ENCODE data around the gene ARPC4. TPM values are rescaled to one million over a fixed set of nuclear protein-coding genes. Genes with fewer than 3 reads are reported as not detected.
"Not testable (repeated sequence)": the region's sequence is repeated elsewhere in the genome, so short reads cannot be mapped to it uniquely, and the experiment has no call there.

The ARPC4 gene
- total RNA-seq, 2 donors from 2014 or later = 215 to 222 TPM

GRCh38 chr3:9769012-9769411, 23.9 kb upstream of the ARPC4 start:
- DNase-seq (no peak), ATAC-seq (no peak)
- intact Hi-C loops (cut with DNase I, micrococcal nuclease) = no loop called here

- DNase-seq (peak; percentile 77 to 87), ATAC-seq (peak; percentile 93)
- intact Hi-C loops (cut with DNase I, micrococcal nuclease) = no loop called here
Observed at GRCh38 chr3:9769426-9770275, 23.2 kb upstream of the ARPC4 start, which contains the start of gene CAMK1. CAMK1 (minus strand) TSS chr3:9769947; CDS start chr3:9767749, 2,198 bp downstream.

GRCh38 chr3:9770276-9770812, 22.5 kb upstream of the ARPC4 start:
- ATAC-seq = peak; percentile 37
- DNase-seq = peak; percentile 85 to 86
- intact Hi-C loops (cut with DNase I, micrococcal nuclease) = no loop called here

- intact Hi-C loops (cut with DNase I, micrococcal nuclease); DNase-seq; ATAC-seq: not testable (repeated sequence)
Observed at GRCh38 chr3:9771007-9771406, 21.9 kb upstream of the ARPC4 start.

- DNase-seq (no peak), ATAC-seq (no peak)
- intact Hi-C loops (cut with DNase I, micrococcal nuclease) = no loop called here
Observed at GRCh38 chr3:9776896-9777693, 15.8 kb upstream of the ARPC4 start.

- DNase-seq (no peak), ATAC-seq (no peak)
- intact Hi-C loops (cut with DNase I, micrococcal nuclease) = no loop called here
Observed at GRCh38 chr3:9777694-9778021, 15.2 kb upstream of the ARPC4 start.

GRCh38 chr3:9778143-9779074, 14.5 kb upstream of the ARPC4 start:
- DNase-seq (no peak), ATAC-seq (peak; percentile 84)
- intact Hi-C loops (cut with DNase I, micrococcal nuclease) = no loop called here

- intact Hi-C loops (cut with DNase I, micrococcal nuclease) = no loop called here
- ATAC-seq (no peak), DNase-seq (no peak)
Observed at GRCh38 chr3:9779075-9779593, 13.7 kb upstream of the ARPC4 start.

- DNase-seq = peak in 1 of 2 donors; percentile 28
- ATAC-seq = peak; percentile 24
- intact Hi-C loops (cut with DNase I, micrococcal nuclease) = no loop called here
Observed at GRCh38 chr3:9779721-9780457, 13.0 kb upstream of the ARPC4 start.

GRCh38 chr3:9780458-9780812, 12.4 kb upstream of the ARPC4 start:
- ATAC-seq (no peak), DNase-seq (no peak)
- intact Hi-C loops (cut with DNase I, micrococcal nuclease) = no loop called here

GRCh38 chr3:9780910-9781309, 12.0 kb upstream of the ARPC4 start:
- DNase-seq (no peak), ATAC-seq (no peak)
- intact Hi-C loops (cut with DNase I, micrococcal nuclease) = no loop called here

- intact Hi-C loops (cut with DNase I, micrococcal nuclease) = no loop called here
- no peak for ATAC-seq
Observed at GRCh38 chr3:9781551-9781950, 11.3 kb upstream of the ARPC4 start.

GRCh38 chr3:9781978-9782603, 10.8 kb upstream of the ARPC4 start:
- intact Hi-C loops (cut with DNase I, micrococcal nuclease) = no loop called here
- DNase-seq (no peak), ATAC-seq (no peak)

More at GRCh38 chr3:9781551-9781950, 11.3 kb upstream of the ARPC4 start:
- DNase-seq = no peak

- ATAC-seq (peak; percentile 27), DNase-seq (no peak)
- intact Hi-C loops (cut with DNase I, micrococcal nuclease) = no loop called here
Observed at GRCh38 chr3:9782770-9783169, 10.1 kb upstream of the ARPC4 start.

GRCh38 chr3:9783954-9784353, 8.9 kb upstream of the ARPC4 start:
- DNase-seq = no peak
- intact Hi-C loops (cut with DNase I, micrococcal nuclease) = no loop called here
- no peak for ATAC-seq

GRCh38 chr3:9784965-9785364, 7.9 kb upstream of the ARPC4 start:
- ATAC-seq (no peak), DNase-seq (no peak)
- intact Hi-C loops (cut with DNase I, micrococcal nuclease) = no loop called here

- DNase-seq (no peak), ATAC-seq (no peak)
- intact Hi-C loops (cut with DNase I, micrococcal nuclease) = no loop called here
Observed at GRCh38 chr3:9785602-9786001, 7.3 kb upstream of the ARPC4 start.

Measured in left colon (tissue), 2 donors.